H7 (cell line): ENCODE measurements around the gene UMAD1. TPM values are rescaled to one million over a fixed set of nuclear protein-coding genes. Genes with fewer than 3 reads are reported as not detected.

ENCODE experiments used
- DNase-seq: peaks from one replicate; pipeline ENCODE4 v3.0.0; 2012
- H3K27me3 ChIP-seq: 2 replicates; pipeline ENCODE4 v1.6.0; 2011; ENCODE audit warnings: mild to moderate bottlenecking, low read length; ENCODE audit not compliant: control insufficient read depth, insufficient read depth
- H3K36me3 ChIP-seq: replicated peaks from 2 replicates; pipeline ENCODE4 v1.5.1; 2011; ENCODE audit warnings: low read length; ENCODE audit not compliant: control insufficient read depth, insufficient read depth
- H3K4me3 ChIP-seq: 2 replicates; pipeline ENCODE4 v1.5.1; 2011; ENCODE audit warnings: low read depth, mild to moderate bottlenecking, control low read depth, low read length, moderate library complexity; ENCODE audit not compliant: insufficient read depth
- total RNA-seq: library from RNA; depleted of rRNA; stranded (reverse); fragments of >200 nt; shearing (Covaris generic); gene quantifications from 2 replicates; pipeline ENCODE4 v1.2.3, GENCODE V29; 2014

The UMAD1 gene
- total RNA-seq, 1 experiment from 2014 or later = 13.4 TPM

GRCh38 chr7:7841027-7841426 lies 200.5 kb downstream of the UMAD1 start:
- Histone ChIP-seq H3K36me3 (no peaks in the 10 kb centered on the region), H3K4me3 (no peak overlapping the region), H3K27me3 (no peaks in the 10 kb centered on the region)
- DNase-seq = no peak

- Histone ChIP-seq H3K27me3 (no peaks in the 10 kb centered on the region), H3K36me3 (no peaks in the 10 kb centered on the region), H3K4me3 (no peak overlapping the region)
- DNase-seq = no peak
Measured at GRCh38 chr7:7843240-7843639, 202.7 kb downstream of the UMAD1 start.

- Histone ChIP-seq H3K36me3 (no peaks in the 10 kb centered on the region), H3K4me3 (no peak overlapping the region), H3K27me3 (no peaks in the 10 kb centered on the region)
- no peak for DNase-seq
Measured at GRCh38 chr7:7843972-7844371, 203.4 kb downstream of the UMAD1 start.

DNA sequence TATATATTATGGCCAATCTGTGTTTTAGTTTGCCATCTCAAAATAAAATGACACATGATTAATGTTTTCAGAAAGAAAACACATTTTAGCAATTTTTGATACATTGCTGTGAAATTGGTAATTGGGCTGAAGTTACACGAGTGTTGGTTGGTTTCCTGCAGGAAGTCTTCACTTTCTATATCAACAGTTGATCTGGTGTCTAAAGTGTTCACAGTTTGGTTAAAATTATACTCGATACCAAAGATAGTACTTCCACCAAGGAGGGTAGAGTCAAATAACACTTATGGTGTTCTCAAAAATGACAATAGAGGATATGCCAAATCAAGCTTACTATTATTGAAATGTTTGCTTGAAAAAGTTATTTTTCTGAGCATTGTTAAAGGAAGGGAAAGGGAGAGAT lies 207.7 kb downstream of the UMAD1 start:
- Histone ChIP-seq H3K4me3 (no peak overlapping the region), H3K27me3 (no peaks in the 10 kb centered on the region), H3K36me3 (no peaks in the 10 kb centered on the region)
- no peak for DNase-seq

DNA sequence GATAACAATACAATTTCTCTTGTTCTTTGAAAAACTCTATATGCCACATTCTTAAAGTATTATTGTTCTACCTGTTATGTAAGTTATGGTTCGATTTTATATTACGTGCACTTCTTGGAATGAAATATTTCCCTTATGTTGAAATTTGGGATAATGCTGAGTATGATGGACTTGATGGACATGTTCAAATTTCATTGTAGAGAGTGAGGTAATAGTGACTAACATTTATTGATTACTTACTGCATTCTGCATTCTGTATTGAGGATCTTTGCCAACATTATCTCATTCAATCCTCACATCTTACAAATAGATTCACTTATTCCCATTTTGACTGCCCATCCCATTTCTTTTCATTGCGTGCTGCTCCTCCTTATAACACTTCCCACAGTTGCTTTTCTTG lies 208.3 kb downstream of the UMAD1 start:
- Histone ChIP-seq H3K36me3 (no peaks in the 10 kb centered on the region), H3K4me3 (no peak overlapping the region), H3K27me3 (no peaks in the 10 kb centered on the region)
- no peak for DNase-seq

GRCh38 chr7:7850150-7850549 lies 209.6 kb downstream of the UMAD1 start:
- Histone ChIP-seq H3K4me3 (no peak overlapping the region), H3K27me3 (no peaks in the 10 kb centered on the region)

GRCh38 chr7:7851381-7851780 lies 210.8 kb downstream of the UMAD1 start:
- Histone ChIP-seq H3K27me3 (no peaks in the 10 kb centered on the region), H3K36me3 (no peaks in the 10 kb centered on the region), H3K4me3 (no peak overlapping the region)
- DNase-seq = no peak

More at GRCh38 chr7:7850150-7850549, 209.6 kb downstream of the UMAD1 start:
- DNase-seq = no peak
- no peaks in the 10 kb centered on the region for H3K36me3 ChIP-seq

- no peaks in the 10 kb centered on the region for H3K36me3 ChIP-seq
- H3K27me3 ChIP-seq = no peaks in the 10 kb centered on the region
- no peak for DNase-seq
- H3K4me3 ChIP-seq = no peak overlapping the region
Measured at GRCh38 chr7:7851991-7852390, 211.4 kb downstream of the UMAD1 start.

DNA sequence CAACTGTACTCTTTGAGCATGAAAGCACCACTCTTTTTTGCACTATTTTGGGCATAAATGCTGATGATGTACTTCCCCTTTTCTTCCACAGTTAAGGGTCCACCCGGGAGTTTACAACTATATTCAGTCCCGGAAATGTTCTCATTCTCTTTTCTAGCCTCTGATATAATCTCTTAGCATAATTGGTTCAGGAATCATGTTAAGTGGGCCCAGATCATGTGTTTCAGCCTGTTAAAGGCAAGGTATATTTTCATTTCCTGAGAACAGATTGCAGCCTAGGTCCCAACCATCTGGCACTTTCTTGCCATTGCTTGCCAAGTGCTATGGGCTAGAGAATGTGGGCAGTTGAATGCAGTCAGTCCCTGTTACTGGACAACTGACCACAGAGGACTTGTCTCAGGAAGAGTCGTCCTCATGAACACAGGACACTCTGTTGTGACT lies 216.6 kb downstream of the UMAD1 start:
- DNase-seq = no peak
- Histone ChIP-seq H3K4me3 (no peak overlapping the region), H3K27me3 (no peaks in the 10 kb centered on the region), H3K36me3 (no peaks in the 10 kb centered on the region)

DNA sequence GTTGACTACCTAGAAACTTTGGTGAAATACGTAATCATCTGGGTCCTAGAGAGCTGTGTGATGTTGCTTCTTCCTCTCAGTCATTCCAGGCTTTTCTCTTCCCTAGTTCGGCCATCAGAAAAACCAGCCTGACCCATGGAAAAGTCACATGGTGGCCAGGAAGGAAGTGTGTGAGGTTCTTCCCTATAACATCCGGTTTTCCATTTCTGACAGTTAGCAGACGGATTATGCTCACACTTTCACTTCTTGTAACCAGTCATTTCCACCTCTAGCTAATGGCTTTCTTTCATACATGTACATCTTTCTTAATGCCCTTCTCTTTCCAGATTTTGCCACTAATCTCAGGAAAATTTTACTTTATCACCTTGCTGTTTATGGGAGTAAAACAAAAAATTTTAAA lies 218.0 kb downstream of the UMAD1 start:
- Histone ChIP-seq H3K27me3 (no peaks in the 10 kb centered on the region), H3K4me3 (no peak overlapping the region), H3K36me3 (no peaks in the 10 kb centered on the region)
- DNase-seq = no peak

GRCh38 chr7:7859411-7859810 lies 218.9 kb downstream of the UMAD1 start:
- Histone ChIP-seq H3K36me3 (no peaks in the 10 kb centered on the region), H3K4me3 (no peak overlapping the region), H3K27me3 (no peaks in the 10 kb centered on the region)
- DNase-seq = no peak

DNA sequence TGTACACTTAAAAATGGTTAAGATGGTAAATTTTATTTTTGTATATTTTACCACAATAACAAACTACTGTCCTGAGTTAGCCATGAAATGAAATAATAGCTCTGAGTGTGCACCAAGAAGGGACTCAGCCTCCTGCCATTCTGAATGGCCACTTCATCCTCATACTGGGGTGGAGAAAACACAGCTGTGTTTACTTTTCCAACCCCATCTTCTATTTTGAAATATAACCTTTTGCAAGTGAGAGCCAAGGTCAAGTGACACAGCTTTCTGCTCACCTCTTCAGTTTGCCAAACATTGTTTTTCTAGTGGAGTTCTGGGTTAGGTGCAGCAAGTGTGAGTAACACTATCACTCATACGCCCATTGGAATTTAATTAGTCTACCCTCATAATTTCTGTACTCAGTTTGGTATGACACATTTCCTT lies 220.7 kb downstream of the UMAD1 start:
- Histone ChIP-seq H3K27me3 (no peaks in the 10 kb centered on the region), H3K36me3 (no peaks in the 10 kb centered on the region)
- no peak for DNase-seq

GRCh38 chr7:7862393-7862792 lies 221.8 kb downstream of the UMAD1 start:
- no peaks in the 10 kb centered on the region for H3K27me3 ChIP-seq
- H3K36me3 ChIP-seq = no peaks in the 10 kb centered on the region
- no peak overlapping the region for H3K4me3 ChIP-seq
- no peak for DNase-seq

More for the DNA sequence above, 220.7 kb downstream of the UMAD1 start:
- H3K4me3 ChIP-seq = no peak overlapping the region

DNA sequence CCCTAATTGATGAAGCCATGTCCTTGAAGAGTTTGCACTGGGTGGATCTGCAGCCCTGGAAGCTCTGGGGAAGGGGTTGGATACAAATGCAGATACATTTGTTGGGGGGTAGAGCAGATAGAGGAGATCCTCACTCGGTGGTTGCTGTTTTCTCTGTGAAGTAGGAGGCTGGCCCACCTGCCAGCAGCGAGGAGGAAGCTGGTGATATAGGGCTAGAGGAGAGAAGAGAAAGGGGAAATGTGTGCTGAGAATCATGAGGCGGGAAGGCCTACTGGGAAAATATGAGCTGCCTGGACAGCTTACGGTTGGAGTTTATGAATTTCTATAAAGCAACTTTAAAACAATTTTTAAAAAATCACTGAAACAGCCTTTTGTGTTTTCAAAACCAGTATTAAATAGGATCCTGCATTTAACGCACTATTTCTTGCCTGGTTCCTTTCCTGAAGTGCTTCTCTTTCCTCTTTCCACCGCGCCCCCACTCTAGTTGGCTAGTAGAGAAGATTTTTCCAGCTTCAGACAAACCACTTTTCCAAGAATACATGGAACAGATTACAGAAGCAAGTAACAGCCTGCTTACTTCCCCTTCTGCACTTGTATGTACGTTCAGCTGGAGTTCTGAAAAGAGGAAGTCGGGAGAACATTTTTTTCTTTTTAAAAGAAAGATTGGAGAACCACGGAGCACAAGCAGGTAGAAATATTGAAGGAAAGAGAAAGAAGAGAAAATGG lies 227.5 kb downstream of the UMAD1 start:
- Histone ChIP-seq H3K4me3 (no peak overlapping the region), H3K36me3 (no peaks in the 10 kb centered on the region), H3K27me3 (no peaks in the 10 kb centered on the region)
- no peak for DNase-seq

- DNase-seq = no peak
- no peaks in the 10 kb centered on the region for H3K36me3 ChIP-seq
- H3K27me3 ChIP-seq = no peaks in the 10 kb centered on the region
- H3K4me3 ChIP-seq = no peak overlapping the region
Measured at GRCh38 chr7:7868572-7868899, 228.0 kb downstream of the UMAD1 start.

GRCh38 chr7:7869036-7869435 lies 228.5 kb downstream of the UMAD1 start:
- H3K4me3 ChIP-seq = no peak overlapping the region
- no peaks in the 10 kb centered on the region for H3K36me3 ChIP-seq
- H3K27me3 ChIP-seq = no peaks in the 10 kb centered on the region
- no peak for DNase-seq
